GM12875 (cell line): Measurements from ENCODE around the gene TMEM140.

ENCODE experiments used
- H3K4me3 ChIP-seq: one replicate; pipeline ENCODE4 v1.5.1; 2011; ENCODE audit warnings: low read depth, low read length, control low read depth
- CTCF ChIP-seq: IDR thresholded peaks from 2 replicates; pipeline ENCODE4 v1.5.1; 2011; ENCODE audit warnings: low read depth, mild to moderate bottlenecking, control low read depth, inconsistent platforms, low read length, moderate library complexity, borderline replicate concordance; ENCODE audit not compliant: insufficient read depth

The TMEM140 gene

DNA sequence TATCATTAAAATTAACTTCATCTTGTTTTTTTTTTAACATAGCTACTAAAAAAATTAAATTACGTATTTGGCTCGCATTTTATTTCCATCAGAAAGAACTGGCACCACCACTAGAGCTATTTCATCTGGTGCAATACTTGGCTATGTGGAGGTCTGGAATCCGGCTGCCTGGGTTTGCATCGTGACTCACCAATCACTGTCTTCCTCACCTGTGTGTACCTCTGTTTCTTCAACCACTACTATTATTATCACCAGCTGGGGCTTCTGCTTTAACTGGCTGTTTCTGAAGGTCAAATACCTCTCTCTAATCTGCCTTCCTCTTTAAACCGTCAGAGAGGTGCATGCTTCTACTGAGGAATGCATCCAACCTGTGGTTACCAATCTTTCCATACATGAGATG lies 57.0 kb downstream of the TMEM140 start:
- no peak overlapping the region for H3K4me3 ChIP-seq
- TF ChIP-seq CTCF = no peak

DNA sequence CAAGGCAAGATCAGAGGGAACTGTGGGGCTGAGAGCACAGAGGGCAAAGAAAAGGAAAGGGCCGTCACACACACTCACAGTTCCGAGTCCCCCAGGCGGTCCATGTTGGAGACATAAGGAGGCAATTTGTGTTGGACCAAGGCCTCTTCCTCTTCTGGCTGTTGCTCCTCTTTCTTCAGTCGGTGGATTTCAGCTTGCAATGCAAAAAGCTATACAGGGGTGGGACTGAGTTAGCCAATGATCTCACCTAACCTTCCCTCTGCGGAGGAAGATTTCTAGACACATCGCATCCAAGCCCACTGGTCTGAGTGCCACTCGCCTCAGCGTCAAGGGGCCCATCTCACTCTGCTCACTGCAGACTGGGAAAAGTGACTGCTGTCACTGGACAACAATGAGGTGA lies 58.0 kb downstream of the TMEM140 start:
- no peak for TF ChIP-seq CTCF
- no peak overlapping the region for H3K4me3 ChIP-seq

DNA sequence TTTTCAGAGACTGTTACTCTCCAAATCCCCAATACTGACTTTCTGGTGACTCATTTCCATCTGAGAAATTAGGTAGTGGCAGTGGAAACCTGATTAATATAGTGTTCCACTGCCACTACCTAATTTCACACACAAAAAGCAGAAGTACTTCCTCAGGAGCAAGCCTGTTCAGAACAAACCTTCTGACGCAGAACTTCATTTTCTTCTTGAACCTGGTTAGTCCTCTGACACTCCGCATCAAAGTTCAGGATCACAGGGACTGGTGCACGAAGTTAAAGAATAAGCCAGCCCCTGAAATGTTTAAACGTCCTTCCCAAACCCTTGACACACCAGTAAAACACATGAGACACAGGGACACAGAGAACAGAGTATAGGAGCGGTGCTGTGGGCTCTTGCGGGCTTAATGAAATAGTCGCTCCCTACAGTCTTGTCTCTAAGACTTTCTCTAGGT lies 59.1 kb downstream of the TMEM140 start:
- H3K4me3 ChIP-seq = no peak overlapping the region
- TF ChIP-seq CTCF = no peak

- H3K4me3 ChIP-seq = no peak overlapping the region
- no peak for TF ChIP-seq CTCF
Measured at GRCh38 chr7:135207406-135208101, 59.7 kb downstream of the TMEM140 start.

DNA sequence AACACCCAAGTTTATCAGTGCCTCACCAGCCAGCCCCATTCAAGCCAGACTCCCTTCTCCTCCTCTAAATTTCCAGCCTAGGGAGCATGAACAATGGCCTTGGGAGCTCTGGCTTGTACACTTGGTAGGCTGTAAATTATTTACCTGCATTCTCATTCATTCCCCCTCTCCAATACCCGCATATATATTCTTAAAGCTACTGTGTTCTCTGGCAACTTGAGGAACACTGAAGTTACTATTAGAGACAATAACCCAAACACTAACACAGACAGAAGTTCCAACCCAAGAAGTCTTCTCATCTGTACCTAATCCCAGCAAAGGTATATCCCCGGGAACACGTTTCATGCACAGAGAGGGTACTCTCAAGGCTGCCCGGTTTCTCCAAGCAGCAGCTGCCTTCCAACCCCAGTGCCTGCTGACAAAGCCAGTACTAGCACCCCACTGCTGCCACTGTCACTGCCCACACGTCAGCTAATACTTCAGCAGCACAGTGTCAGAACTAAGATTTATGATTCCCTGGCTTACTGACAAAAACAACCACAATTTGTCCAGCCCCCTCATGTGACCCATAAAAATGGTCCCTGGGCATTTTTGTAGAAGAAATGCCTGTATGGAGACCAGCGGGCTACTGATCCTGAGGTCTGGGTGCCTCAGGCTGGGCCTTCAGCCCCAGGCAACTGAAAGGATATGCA lies 60.4 kb downstream of the TMEM140 start:
- TF ChIP-seq CTCF = no peak
- no peak overlapping the region for H3K4me3 ChIP-seq

GRCh38 chr7:135209225-135209834 lies 61.5 kb downstream of the TMEM140 start:
- no peak for TF ChIP-seq CTCF

DNA sequence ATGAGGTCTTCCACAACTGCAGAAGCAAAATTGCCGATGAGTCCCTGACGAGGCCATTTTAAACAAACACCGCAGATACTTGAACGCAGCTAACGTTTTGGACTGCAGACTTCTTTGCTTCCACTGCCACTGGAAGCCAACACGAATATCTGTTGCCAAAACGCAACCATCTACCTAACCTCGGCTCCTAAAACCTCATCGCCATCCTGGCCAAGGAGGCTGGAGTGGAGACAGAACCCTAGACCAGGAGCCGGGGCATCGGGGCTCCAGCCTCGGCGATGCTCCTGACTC lies 63.0 kb downstream of the TMEM140 start:
- peak overlapping the region; percentile 93 for H3K4me3 ChIP-seq
- no peak for TF ChIP-seq CTCF

More at GRCh38 chr7:135209225-135209834, 61.5 kb downstream of the TMEM140 start:
- H3K4me3 ChIP-seq = no peak overlapping the region
